Gastrocnemius medialis (tissue), 4 donors: ENCODE results near the gene CARD9.

Experiments used
- CTCF ChIP-seq, 5 experiments: fragments of 450-650 bp in 3 of 5; fragments of 200-600 bp in 2 of 5; sonication (generic) in 2 of 5; IDR thresholded peaks in 4 of 5; conservative IDR thresholded peaks in 1 of 5; 1 replicate in 4 of 5; 2 replicates in 1 of 5; pipeline ENCODE4 v1.5.1; 2016 to 2019; ENCODE audit warnings: antibody characterized with exemption in 5 of 5, mild to moderate bottlenecking in 3 of 5, moderate library complexity in 3 of 5
- POLR2A ChIP-seq, 2 donors: fragments of 450-650 bp; IDR thresholded peaks; one replicate each; pipeline ENCODE4 v1.6.1; 2017; ENCODE audit warnings: antibody characterized with exemption in 2 of 2, mild to moderate bottlenecking in 2 of 2, moderate library complexity in 2 of 2

- TF ChIP-seq CTCF (IDR thresholded peaks at IDR 0.05 in 4 of 5, conservative IDR thresholded peaks at IDR 0.05 in 1 of 5) = no peak
- TF ChIP-seq POLR2A (IDR thresholded peaks at IDR 0.05) = no peak
Measured at GRCh38 chr9:136341042-136341655, 32.3 kb downstream of the CARD9 start.
